Right renal cortex interstitium (tissue), 3 donors: ENCODE data around the gene IFI27L1. TPM values are rescaled to one million over a fixed set of nuclear protein-coding genes. Genes with fewer than 3 reads are reported as not detected.
"Not testable (repeated sequence)": the region's sequence is repeated elsewhere in the genome, so short reads cannot be mapped to it uniquely, and the experiment has no call there.

Experiments used
- DNase-seq, 3 donors: peaks; one replicate each; pipeline ENCODE4 v3.0.0-alpha.2; 2013; ENCODE audit warnings: low read depth in 3 of 3, low spot score in 2 of 3
- polyA plus RNA-seq, 3 donors: library from polyadenylated mRNA; unstranded; fragments of 120-200 nt; gene quantifications; one replicate each; pipeline ENCODE4 v1.2.1, GENCODE V29; 2013; ENCODE audit not compliant: insufficient read length in 3 of 3

The IFI27L1 gene
- polyA plus RNA-seq, 3 donors: 21.7 to 25.4 (median 22.9) TPM

DNA sequence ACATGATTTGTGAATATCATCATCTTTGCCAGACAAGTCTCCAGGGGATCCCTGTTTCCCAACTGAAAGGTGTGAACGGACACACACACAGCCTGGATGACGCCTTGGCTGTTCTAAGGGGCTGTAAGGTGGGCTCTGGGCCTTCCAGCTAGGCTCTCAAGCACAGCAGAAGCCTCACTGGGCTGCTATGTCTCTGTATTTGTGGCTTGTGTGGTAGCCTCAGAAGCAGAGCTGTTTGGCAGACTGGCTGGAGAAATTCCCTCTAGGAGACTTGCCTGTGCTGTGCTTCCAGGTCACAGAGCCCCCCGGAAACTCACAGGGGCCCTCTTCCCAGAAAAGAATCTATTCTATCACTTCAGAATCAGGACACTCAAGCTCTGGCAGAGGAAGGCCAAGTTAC, 33.5 kb upstream of the IFI27L1 start:
- no peak for DNase-seq

DNA sequence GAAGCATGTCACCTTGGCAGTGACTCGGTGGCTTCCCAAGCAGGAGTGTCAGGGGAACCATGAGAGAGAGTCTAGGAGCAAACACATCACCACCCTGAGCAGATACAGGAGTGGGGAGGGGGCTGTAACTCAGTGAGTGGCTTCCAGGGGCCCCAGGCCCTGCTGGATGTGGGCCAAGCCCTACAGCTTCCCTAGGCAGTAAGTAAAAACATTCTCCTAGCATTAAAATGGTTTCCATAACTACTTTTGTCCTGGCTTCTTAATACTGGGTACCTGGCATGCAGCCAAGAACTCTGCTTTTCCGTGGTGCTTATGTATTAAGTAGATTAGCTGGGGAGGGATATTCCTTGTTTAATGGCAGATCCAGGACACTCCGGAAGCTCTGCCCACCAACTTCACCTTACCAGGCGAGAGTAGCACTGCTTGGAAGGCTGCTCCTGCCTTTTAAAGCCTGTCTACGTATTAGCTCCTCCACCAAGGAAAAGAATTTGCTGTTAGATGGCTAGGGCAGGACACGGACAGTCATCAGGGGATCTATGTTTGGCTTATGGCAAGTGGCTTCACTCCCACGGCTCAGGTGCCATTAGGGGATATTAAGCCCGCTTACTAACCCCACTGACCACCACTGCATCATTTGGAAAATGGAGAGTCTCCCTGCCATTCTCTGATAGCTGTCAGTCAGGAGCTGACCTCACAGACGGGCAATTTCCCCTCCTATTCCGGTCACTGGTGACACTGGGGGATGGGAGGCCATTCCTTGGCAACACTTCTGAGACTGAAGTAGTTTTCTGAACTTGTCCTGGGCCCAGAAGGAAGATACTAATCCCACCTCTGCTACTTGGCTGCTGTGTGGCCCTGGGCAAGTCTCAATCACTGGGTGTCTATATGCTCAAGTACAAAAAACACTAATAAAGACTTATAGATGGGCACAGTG, 32.2 kb upstream of the IFI27L1 start:
- DNase-seq: no peak

DNA sequence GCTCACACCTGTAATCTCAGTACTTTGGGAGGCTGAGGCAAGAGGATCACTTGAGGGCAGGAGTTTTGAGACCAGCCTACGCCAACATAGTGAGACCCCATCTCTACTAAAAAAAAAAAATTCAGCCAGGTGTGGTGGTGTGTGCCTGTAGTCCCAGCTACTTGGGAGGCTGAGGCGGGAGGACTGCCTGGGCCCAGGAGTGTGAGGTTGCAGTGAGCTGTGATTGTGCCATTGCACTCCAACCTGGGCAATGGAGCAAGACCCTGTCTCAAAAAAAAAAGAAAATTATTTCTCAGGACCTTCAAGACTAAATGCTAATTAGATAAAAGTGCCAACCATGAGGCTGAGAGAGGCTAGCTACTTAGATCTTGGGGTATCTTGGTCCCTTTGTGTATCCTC, 31.5 kb upstream of the IFI27L1 start:
- no peak for DNase-seq

DNA sequence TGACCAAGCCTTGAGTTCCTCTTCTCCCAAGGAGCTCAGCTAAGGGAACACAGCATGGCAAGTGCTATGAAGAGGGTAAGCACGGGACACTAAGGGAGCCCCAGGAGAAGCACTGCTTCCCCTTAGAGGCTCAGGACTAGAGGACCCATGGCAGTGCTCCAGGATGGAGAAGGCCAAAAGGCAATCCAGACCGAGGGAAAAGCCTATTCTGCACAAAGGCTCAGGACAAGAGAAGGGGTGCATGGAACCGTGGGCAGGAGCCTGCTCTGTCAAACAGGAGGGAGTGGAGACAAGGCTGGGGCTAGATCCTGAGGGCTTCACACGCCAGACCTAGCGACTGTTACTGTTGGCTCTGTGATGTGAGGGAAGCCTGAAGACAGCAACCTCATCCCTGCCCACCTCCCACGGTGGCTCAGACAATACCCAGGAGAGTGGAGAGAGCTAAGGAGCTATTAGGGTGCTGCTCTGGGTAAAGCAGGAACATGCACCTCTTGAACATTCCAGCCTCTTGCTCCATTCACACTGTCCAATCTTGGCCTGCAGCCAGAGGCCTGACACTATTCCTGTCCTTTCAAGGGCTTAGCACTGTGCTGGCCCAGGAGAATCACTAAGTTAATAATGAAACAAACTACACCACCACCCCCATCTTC, 30.8 kb upstream of the IFI27L1 start:
- DNase-seq: no peak

DNA sequence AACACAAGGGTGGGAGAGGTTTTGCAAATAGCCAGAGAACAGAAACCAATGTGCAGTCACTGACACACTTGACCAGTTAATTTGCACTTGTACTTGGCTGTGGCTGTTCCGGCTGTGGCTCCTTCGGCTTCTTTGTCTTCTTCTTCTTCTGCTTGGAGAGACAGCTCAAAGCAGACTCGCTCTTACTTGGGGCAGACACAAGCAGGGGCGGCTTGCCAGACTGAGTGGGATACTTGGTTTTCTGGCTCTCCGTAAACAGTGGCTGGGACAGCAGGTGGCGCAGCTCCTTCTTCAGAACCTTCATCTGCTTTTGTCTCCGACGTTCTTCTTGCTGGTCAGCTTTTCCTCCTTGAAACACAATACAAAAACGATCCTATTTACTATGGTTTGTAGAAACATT, 30.0 kb upstream of the IFI27L1 start:
- no peak for DNase-seq

DNA sequence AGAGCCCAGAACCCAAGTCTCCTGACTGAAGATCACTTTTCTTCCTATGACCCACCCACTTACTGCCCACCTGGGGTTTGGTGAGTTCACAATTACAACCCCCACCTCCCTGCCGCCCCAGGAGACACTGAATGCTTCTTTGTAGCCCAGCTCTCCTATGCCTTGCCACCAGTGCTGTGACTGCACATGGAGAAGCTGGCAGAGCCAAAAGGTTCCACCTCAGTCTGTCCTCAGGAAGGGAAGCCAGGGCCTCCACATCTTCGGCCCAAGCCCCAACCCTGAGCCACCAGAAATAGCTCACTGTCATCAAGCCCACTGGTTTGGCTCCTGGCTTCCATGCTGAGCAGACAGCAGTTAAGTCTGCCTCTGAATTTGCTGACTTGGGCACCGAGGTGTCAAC, 29.3 kb upstream of the IFI27L1 start:
- DNase-seq: no peak

DNA sequence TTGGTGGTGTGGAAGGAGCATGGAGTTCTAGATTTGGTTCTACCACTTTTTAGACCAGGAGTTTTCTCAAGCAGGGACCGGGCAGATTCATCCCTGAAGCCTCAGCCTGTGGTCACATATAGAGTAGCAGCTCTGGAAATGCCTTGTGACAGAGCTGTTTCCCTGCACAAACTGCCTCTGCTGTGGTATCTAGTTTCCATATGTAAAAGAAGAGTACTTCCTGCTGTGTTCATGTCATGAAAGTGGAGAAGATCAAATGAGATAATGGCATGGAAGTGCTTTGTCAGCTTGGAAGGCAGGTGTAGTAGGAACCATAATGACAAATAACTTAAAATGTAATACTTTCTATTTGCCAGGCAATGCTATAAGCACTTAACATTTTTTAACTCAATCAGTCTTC, 28.9 kb upstream of the IFI27L1 start:
- DNase-seq: no peak

DNA sequence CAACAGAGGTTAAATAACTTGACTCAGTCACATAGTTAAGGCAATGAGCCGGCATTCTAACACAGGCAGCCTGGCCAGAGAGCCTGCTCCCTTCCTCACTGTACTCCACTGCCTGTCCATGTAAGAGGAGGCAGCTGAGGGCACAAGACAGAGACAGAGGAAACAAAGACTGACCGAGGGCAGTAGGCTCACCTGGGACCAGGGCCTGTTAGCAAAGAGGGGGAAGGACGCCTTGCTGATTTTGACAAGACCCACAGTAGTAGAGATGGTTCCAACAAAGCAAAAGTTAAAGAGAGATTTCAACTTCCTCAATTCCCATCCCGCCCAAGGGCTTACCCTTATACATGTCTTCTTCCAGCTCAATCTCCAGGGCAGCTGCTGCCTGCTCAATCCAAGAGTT, 28.4 kb upstream of the IFI27L1 start:
- DNase-seq: no peak

DNA sequence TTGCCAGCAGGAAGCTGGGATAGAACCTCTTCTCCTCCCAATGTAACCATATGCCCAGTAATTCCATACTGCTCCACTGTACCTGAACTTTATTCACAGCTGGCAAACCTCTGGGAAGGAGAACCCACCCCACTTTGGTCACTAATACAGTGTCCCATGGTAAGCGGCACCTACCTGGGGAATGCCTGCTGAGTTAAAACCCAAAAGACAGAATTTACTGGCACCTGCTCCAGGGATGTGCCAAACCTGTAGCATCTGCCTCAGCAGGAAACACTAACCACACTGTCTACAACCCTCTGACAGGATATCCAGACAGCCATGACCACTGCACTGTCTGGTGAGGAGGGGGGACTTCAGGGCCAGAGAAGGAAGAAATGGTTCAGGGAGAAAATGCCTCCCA, 26.7 kb upstream of the IFI27L1 start:
- DNase-seq: no peak

DNA sequence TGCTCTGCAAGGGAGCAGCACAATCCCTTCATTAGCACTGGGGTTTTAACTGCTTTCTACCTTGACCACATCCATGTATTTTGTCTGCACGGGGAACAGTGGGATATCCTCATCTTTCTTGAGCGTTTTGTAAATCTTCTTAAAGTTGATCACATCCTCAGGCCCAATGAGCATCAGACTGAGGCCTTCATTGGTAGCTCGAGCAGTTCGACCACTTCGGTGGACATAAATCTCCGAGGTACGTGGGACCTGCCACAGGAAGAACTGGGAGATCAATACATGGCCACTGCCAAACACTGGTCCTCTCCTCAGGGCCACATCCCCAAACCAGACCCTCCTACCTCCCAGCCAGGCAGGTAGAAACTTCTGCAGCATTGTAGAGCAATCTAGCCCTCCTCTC, 26.2 kb upstream of the IFI27L1 start:
- DNase-seq: no peak

DNA sequence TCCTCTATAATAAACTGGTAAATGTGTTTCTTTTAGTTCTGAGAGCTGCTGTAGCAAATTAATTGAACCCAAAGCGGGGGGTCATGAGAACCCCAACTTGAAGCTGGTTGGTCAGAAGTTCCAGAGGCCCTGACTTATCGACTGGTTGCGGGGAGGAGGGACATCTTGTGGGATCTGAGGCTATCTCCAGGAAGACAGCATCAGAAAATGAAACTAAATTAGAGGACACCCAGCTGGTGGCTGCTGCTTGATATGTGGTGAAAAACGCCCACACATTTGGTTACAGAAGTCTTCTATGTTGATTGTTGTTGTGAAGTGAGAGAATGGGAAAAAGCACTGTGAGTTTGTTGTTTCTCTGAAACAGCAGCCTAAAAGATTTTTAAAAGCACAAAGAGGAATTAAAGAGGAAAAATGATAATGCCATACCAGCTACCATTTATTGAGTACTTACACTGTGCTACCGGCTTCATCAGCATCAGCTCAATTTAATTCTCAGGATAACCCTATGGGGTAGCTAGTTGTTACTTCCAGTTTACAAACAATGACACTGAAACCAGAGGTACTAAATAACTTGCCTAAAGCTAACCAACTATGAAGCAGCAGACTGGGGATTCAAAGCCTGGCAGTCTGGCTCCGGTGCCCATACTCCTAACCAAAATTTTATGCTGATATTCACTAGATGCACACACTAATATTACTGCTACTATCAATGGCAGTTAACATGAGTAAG, 24.4 kb upstream of the IFI27L1 start:
- DNase-seq: no peak

DNA sequence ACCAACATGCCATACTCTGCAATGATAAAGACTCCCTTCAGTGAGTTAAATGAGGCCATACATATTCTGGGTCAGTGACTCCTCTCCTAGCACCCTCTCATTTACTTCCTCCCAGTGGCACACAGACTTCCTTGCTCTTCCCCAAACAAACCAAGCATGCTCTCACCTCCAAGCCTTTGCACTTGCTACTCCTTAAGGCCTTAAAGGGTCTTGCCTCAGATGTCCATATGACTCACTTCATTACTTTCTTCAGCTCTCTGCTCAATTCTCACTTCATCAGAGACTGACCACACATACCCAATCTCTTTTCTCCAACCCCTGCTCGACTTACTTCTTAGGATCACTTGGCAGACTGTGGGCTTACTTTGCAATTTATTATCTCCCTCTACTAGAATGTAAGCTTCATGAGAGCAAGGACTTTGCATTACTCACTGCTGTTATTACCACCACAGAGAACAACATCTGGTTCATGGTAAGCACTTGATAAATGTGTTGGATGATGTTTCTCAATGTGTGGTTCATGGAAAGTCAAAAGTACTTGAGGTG, 22.9 kb upstream of the IFI27L1 start:
- DNase-seq: no peak

DNA sequence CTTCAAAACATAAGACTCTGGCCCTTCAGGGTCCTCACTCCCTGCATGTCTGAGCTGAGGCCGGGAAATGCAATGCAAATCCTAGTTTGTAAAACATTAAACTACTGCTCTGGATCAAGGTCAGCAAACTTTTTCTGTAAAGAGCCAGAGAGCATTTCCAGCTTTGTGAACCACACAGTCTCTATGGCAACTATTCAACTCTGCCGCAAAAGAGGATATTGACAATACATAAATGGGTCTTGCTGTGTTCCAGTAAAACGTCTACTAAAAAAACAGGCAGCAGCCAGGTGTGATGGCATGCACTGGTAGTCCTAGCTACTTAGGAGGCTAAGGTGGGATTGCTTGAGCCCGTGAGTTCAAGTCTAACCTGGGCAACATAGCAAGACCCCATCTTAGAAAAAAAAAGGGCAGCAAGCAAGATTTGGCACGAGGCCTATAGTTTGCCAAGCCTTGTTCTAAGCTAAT, 22.4 kb upstream of the IFI27L1 start:
- no peak for DNase-seq

DNA sequence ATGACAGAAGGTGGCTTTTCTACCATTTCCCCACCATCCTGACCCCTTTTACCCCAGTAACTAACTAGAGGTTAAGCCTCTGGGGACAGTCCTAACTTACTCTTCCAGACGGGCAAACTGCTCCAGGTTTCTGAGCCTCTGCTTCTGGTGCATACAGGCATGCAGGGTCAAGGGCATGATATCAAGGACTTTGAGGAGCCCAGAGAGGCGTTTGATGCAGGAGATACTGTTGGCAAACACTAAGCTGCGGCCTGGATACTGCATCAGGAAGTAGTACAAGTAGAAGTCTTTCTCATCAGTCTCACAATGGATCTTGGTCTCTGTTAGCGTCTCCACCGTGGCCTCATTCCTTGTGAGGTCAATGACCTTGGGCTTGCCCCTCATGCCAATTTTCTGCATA, 21.1 kb upstream of the IFI27L1 start:
- no peak for DNase-seq

DNA sequence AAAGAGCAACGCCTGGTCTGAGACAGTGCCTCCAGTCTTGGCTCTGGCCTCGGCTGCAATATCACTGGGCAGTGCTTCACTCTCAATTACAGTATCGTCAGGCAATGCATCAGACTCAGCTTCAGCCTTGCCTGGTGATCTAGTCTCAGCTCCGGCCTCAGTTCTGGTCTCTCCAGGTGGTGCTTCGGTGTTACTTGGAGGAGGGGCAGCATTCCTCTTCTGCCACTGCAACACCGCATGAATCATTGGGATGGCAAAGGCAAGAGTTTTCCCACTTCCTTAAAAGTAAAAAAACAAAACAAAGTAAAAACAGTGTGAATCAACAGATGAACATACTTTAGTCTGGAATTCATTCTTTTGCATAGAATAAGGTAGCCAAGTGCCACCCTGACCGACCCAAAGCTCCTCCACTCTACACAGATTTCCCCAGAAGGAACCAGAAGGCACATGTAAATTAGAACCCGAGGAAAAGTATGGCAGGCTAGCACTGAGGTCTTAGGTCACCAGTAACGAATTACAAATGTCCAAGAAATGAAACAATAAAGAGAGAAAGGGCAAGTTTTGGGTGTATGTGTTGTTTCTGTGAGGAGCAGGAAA, 18.7 kb upstream of the IFI27L1 start:
- no peak for DNase-seq

DNA sequence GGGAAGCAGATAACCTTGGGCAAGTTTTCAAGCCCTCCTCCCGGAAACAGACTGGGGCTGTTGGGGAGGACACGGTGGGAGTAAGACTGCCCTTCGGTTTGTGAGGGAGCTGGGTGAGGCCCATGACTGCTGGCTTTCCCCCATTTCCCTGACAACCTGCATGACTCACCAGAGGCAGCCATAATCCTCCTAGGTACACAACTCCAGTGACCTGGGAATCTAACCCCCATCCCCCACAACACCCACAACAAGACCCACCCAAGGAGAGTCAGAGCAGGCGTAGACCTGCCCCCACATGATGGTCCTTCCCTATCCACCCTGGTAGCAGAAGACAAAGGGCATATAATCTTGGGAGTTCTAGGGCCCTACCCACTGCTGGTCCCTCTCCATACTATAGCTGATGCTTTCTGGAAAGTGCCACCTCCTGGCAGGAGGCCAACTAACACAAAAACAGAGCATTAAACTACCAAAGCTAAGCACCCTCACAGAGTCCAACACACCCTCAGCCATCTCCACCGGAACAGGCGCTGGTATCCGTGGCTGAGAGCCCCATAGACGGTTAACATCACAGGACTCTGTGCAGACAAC, 14.9 kb upstream of the IFI27L1 start:
- no peak for DNase-seq

DNA sequence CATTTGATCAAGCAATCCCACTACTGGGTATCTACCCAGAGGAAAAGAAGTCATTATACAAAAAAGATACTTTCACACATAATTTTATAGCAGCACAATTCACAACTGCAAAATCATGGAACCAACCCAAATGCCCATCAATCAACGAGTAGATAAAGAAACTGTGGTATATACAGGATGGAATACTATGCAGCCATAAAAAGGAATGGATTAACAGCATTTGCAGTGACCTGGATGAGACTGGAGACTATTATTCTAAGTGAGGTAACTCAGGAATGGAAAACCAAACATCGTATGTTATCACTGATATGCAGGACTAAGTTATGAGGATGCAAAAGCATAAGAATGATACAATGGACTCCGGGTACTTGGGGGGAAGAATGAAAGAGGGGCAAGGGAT, 9.0 kb upstream of the IFI27L1 start:
- not testable (repeated sequence) for DNase-seq

DNA sequence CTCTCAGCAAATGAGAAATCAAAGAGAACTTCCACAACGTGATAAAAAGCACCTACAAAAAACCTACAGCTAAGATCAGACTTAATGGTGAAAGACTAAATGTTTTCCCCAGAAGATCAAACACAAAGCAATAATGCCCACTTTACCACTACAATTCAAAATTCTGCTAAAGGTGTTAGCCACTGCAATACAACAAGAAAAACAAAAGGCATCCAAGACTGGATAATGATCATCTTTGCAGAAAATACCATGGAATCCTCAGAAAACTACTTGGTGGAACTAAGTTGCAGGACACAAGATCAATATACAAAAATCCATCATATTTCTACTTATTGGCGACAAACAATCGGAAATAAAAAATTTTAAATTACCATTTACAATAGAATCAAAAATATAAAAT, 6.6 kb upstream of the IFI27L1 start:
- no peak for DNase-seq

DNA sequence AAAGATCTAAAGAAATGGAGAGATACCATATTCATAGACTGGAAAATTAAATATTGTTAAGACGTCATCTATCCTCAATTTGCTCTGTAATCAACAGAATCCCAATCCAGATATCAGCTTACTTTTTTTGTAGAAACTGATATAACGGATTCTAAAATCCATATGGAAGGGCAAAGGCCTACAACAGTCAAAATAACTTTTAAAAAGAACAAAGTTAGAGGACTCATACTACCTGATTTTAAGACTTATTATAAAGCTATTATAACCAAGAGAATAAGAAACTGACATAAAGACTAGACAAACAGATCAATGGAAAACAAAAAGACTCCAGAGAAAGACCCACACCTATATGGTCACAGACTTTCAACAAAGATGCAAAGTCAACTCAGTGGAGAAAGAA, 6.1 kb upstream of the IFI27L1 start:
- no peak for DNase-seq

DNA sequence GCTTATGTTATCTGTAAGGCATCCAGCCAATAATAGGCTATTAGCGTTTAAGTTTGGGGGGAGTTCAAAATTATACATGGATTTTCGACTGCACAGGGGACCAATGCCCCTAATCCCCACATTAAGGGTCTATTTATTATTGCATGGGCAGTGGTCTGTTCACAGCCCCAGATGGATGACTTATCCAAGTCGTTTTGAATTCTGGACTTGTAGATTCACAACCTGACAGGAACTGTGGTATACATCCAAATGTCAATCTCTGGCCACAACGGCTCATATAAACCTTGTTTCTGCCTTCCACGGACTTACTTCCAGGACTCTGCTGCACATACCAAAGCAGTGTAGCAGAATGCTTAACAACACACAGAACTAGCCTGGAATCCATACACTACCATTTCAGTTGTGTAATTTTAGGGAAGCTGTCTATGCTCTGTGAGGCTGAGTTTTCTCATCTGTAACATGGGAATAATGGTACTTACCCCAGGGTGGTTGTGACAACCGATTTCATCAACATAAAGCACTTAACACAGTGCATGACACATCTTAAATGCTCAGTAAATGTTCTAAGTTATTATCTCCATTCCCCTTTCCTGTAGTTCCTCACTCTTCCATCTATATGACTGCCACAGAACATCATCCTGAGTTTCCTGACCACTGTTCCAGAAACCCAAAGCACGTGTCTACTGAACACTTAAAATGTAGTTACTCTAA, 3.8 kb upstream of the IFI27L1 start:
- DNase-seq: no peak
